Kasumi-1 (cell line): ENCODE data around the gene KCTD13.
"Not testable (repeated sequence)": the region's sequence is repeated elsewhere in the genome, so short reads cannot be mapped to it uniquely, and the experiment has no call there.

Experiments
- DNase-seq, 2 experiments: peaks; one replicate each; lab custom pipeline; 2025; lab: John Stamatoyannopoulos, UW

The KCTD13 gene

GRCh38 chr16:29877266-29877961 is 48.6 kb downstream of the KCTD13 start:
- DNase-seq = no peak

GRCh38 chr16:29876594-29877249 is 49.3 kb downstream of the KCTD13 start:
- no peak for DNase-seq

- no peak for DNase-seq
These were observed 49.8 kb downstream of the KCTD13 start for GRCh38 chr16:29876217-29876593.

- DNase-seq = no peak
These were observed 50.8 kb downstream of the KCTD13 start for GRCh38 chr16:29875206-29875605.

- no peak for DNase-seq
These were observed 52.7 kb downstream of the KCTD13 start for GRCh38 chr16:29873319-29873718.

- no peak for DNase-seq
These were observed 54.0 kb downstream of the KCTD13 start for GRCh38 chr16:29871822-29872546.

GRCh38 chr16:29869067-29869466 is 57.0 kb downstream of the KCTD13 start:
- DNase-seq = not testable (repeated sequence)

GRCh38 chr16:29868396-29869009 is 57.5 kb downstream of the KCTD13 start:
- DNase-seq = no peak

GRCh38 chr16:29864205-29864604 is 61.8 kb downstream of the KCTD13 start:
- no peak for DNase-seq

- DNase-seq = no peak
These were observed 62.4 kb downstream of the KCTD13 start for GRCh38 chr16:29863669-29863984.

- peak; percentile 82 to 89 for DNase-seq
These were observed 63.0 kb downstream of the KCTD13 start, which contains the start of gene CDIPT for GRCh38 chr16:29862884-29863668. TSS of gene CDIPT (minus strand) at chr16:29863226. CDS start at chr16:29862857, 369 bp downstream.

GRCh38 chr16:29862383-29862883 is 63.6 kb downstream of the KCTD13 start:
- no peak for DNase-seq

- no peak for DNase-seq
These were observed 65.8 kb downstream of the KCTD13 start for GRCh38 chr16:29860218-29860617.

GRCh38 chr16:29858974-29859373 is 67.1 kb downstream of the KCTD13 start:
- DNase-seq = no peak

GRCh38 chr16:29858149-29858849 is 67.7 kb downstream of the KCTD13 start:
- DNase-seq = no peak

- DNase-seq = no peak
These were observed 68.8 kb downstream of the KCTD13 start for GRCh38 chr16:29857133-29857760.
